Measurements from ENCODE around the gene POLD1. TPM values are rescaled to one million over a fixed set of nuclear protein-coding genes. Genes with fewer than 3 reads are reported as not detected.

POLD1 gene
- total RNA-seq, 1 donor from 2014 or later, result 151 TPM

DNA sequence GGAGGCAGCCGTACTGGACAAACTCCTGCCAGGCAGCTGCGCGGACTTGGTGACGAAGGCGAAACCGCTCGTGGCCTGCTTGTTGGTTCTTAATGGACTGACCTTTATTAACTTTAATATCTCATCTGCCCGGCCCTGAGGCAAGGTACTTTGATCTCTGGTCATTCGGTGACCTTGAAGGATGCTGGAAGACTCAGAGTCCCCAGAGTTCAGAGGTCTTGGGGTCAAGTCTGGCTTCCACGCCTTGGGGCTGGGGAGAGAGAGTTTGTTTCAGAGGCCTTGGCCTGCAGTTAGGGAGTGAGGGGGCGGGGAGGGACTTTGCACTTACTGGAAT lies 82.5 kb downstream of the POLD1 start:
- H3K9me3 Mint-ChIP-seq, result no peaks in the 10 kb centered on the region
- DNase-seq (ENCODE audit: low read depth, low spot score), result no peak
- TF ChIP-seq, protein P1, sequence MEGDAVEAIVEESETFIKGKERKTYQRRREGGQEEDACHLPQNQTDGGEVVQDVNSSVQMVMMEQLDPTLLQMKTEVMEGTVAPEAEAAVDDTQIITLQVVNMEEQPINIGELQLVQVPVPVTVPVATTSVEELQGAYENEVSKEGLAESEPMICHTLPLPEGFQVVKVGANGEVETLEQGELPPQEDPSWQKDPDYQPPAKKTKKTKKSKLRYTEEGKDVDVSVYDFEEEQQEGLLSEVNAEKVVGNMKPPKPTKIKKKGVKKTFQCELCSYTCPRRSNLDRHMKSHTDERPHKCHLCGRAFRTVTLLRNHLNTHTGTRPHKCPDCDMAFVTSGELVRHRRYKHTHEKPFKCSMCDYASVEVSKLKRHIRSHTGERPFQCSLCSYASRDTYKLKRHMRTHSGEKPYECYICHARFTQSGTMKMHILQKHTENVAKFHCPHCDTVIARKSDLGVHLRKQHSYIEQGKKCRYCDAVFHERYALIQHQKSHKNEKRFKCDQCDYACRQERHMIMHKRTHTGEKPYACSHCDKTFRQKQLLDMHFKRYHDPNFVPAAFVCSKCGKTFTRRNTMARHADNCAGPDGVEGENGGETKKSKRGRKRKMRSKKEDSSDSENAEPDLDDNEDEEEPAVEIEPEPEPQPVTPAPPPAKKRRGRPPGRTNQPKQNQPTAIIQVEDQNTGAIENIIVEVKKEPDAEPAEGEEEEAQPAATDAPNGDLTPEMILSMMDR (conservative IDR thresholded peaks at IDR 0.05), result no peak
- H3K4me1 Mint-ChIP-seq, result peaks cover 20% of the 10 kb centered on the region
- H3K27me3 Mint-ChIP-seq (ENCODE audit: low read depth), result no peaks in the 10 kb centered on the region
- H3K27ac Mint-ChIP-seq (ENCODE audit: unreplicated experiment), result no peak overlapping the region
- H3K36me3 Mint-ChIP-seq (ENCODE audit: low read depth), result no peaks in the 10 kb centered on the region
- H3K4me3 Mint-ChIP-seq, result no peak overlapping the region

DNA sequence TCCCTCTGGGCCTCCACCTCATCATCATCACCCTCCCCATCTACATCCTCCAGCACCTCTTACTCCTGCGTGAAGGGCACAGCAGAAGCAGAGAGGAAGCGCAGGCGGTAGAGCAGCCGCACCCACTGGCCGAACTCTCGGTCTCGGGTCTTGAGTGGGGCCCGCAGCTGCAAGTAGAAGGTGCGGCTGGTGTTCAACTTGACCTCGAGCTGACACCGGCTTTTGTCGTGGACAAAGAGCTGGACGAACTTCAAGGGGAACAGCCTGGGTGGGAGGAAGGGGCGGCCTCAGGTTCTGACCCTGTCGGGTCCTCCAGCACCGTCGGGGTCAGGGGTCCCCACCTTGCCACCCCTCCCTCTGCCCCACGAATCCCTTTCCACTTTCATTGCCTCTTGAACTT lies 83.4 kb downstream of the POLD1 start:
- no peaks in the 10 kb centered on the region for H3K9me3 Mint-ChIP-seq
- H3K4me1 Mint-ChIP-seq, result peaks cover 20% of the 10 kb centered on the region
- no peak overlapping the region for H3K4me3 Mint-ChIP-seq
- H3K36me3 Mint-ChIP-seq (ENCODE audit: low read depth), result no peaks in the 10 kb centered on the region
- DNase-seq (ENCODE audit: low read depth, low spot score), result no peak
- no peak overlapping the region for H3K27ac Mint-ChIP-seq (ENCODE audit: unreplicated experiment)
- TF ChIP-seq, protein P1 (conservative IDR thresholded peaks at IDR 0.05), result no peak
- H3K27me3 Mint-ChIP-seq (ENCODE audit: low read depth), result no peaks in the 10 kb centered on the region

Other genes starting within 250 kb of the POLD1 start
- not detected in 2 replicates for gene IZUMO2, start 221.1 kb upstream of the POLD1 start, total RNA-seq
- gene MYH14, start 180.7 kb upstream of the POLD1 start, total RNA-seq, result 4.0 and 4.7 TPM in 2 replicates
- 4.0 and 4.2 TPM in 2 replicates for gene KCNC3, start 55.0 kb upstream of the POLD1 start, total RNA-seq
- gene NAPSA, start 18.7 kb upstream of the POLD1 start, total RNA-seq, result 0.96 and 1.0 TPM in 2 replicates
- gene NR1H2, start 7.9 kb upstream of the POLD1 start, total RNA-seq, result 21.8 and 22.8 TPM in 2 replicates
- gene SPIB, start 34.6 kb downstream of the POLD1 start, total RNA-seq, result not detected in 2 replicates
- gene MYBPC2, start 48.5 kb downstream of the POLD1 start, total RNA-seq, result not detected in 2 replicates
- gene EMC10, start 92.2 kb downstream of the POLD1 start, total RNA-seq, result 125 and 129 TPM in 2 replicates
- 1.1 and 1.3 TPM in 2 replicates for gene GARIN5A, start 92.5 kb downstream of the POLD1 start, total RNA-seq
- gene JOSD2, start 126.8 kb downstream of the POLD1 start, total RNA-seq, result 10.9 and 13.5 TPM in 2 replicates
- 1.2 TPM in 1 of 2 replicates, not detected in the other for gene ASPDH, start 129.6 kb downstream of the POLD1 start, total RNA-seq
- 42.5 and 50.2 TPM in 2 replicates for gene LRRC4B, start 184.1 kb downstream of the POLD1 start, total RNA-seq

All from neural crest cell (in vitro differentiated cells).